ENCODE results near the gene TMEM259.

TMEM259 gene

DNA sequence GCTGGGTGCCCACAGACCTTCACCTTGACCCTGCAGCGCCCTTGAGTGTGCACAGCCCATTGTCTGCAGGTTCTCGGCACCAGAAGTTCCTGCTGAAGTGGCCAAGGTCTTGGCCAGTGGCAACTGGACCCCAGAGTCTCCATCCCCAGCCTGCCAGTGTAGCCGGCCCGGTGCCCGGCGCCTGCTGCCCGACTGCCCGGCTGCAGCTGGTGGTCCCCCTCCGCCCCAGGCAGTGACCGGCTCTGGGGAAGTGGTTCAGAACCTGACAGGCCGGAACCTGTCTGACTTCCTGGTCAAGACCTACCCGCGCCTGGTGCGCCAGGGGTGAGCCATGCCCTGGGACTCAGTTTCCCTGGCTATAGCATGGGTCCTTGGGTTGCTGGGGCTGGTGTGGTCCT is 34.1 kb upstream of the TMEM259 start:
- DNase-seq, result no peak

DNA sequence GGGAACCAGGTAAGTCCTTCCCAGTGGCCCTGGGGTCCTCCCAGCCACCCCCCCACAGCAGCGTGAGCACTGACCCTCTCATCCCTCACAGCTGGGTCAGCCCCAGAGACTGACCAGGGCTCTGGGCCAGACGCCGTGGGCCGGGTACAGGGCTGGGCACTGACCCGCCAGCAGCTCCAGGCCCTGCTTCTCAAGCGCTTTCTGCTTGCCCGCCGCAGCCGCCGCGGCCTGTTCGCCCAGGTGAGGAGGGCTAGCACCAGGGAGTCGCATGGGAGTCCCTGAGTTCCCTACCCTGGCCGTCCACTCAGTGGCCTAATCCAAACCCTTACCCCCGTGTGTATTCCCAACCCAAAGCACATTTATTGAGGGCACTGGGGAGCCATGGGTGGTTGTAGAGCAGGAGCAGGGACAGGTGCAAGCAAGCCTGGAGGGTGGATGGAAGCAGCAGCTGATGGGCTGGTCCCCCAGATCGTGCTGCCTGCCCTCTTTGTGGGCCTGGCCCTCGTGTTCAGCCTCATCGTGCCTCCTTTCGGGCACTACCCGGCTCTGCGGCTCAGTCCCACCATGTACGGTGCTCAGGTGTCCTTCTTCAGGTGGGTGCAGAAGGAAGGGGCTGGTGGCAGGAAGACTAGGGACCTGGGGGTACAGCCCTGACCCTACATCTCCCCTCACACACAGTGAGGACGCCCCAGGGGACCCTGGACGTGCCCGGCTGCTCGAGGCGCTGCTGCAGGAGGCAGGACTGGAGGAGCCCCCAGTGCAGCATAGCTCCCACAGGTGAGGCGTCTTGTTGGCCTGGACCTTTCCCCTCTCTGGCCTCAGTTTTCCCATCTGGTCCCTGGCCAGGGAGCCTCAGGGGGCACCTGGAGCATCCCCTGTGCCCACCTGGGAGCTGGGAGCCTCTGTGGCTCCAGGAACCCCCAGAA is 33.4 kb upstream of the TMEM259 start:
- no peak for DNase-seq

DNA sequence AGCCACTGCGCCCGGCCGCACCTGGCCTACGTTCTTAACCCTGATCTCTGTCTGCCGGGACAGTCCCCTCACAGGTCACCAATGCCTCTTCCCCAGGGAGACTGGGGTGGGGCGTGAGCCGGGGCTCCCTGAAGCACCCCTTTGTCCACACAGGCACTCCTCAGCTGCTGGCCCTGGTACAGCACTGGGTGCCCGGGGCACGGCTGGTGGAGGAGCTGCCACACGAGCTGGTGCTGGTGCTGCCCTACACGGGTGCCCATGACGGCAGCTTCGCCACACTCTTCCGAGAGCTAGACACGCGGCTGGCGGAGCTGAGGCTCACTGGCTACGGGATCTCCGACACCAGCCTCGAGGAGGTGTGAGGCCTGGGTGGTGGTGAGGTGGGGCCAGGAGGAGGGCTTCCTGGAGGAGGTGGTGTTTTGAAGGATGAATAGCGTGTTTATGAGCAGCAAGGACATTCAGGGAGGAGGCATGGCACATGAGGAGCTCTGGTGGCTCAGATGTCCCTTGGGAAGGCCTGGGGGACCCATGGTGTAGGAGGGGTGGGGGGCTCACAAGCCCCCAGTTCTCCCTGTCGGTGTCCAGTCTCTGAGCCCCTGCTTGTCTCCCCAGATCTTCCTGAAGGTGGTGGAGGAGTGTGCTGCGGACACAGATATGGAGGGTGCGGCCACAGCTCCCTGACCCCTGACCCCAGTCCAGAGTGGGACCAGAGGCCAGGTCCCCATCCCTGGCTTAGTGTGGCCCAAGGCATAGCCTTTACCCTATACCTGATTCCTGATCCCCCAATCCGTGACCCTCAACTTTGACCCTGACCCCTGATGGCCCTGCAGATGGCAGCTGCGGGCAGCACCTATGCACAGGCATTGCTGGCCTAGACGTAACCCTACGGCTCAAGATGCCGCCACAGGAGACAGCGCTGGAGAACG is 32.5 kb upstream of the TMEM259 start:
- DNase-seq, result no peak

DNA sequence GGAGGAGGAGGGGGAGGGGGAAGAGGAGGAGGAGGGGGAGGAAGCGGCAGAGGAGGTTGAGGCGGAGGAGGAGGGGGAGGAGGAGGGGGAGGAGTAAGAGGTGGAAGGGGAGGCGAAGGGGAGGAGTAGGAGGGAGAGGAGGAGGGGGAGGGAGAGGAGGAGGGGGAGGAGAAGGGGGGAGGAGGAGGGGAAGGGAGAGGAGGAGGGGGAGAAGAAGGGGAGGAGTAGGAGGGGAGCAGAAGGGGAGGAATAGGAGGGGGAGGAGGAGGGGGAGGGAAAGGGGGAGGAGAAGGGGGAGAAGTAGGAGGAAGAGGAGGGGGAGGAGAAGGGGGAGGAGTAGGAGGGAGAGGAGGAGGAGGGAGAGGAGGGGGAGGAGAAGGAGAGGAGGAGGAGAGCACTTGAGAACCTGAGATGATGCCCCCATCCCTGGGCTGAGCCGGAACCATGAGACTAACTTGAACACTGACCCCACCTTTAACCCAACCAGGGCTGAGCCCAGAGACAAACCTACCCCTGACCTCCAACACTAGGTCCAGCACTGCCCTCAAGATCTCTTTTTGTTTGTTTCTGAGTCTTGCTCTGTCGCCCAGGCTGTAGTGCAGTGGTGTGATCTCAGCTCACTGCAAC is 31.5 kb upstream of the TMEM259 start:
- DNase-seq, result peak; percentile 41

DNA sequence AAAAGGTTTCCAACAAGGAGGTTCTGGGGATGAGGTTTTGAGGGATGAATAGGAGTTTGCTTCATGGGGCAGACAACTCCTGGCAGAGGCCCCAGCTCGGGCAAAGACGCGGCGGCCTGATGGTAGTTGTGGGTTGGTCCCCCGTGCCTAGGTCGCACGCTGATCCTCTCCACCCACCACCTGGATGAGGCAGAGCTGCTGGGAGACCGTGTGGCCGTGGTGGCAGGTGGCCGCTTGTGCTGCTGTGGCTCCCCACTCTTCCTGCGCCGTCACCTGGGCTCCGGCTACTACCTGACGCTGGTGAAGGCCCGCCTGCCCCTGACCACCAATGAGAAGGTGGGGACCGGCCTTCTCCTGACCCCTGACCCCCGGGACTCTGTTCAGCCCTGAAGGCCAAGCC is 30.9 kb upstream of the TMEM259 start:
- no peak for DNase-seq

DNA sequence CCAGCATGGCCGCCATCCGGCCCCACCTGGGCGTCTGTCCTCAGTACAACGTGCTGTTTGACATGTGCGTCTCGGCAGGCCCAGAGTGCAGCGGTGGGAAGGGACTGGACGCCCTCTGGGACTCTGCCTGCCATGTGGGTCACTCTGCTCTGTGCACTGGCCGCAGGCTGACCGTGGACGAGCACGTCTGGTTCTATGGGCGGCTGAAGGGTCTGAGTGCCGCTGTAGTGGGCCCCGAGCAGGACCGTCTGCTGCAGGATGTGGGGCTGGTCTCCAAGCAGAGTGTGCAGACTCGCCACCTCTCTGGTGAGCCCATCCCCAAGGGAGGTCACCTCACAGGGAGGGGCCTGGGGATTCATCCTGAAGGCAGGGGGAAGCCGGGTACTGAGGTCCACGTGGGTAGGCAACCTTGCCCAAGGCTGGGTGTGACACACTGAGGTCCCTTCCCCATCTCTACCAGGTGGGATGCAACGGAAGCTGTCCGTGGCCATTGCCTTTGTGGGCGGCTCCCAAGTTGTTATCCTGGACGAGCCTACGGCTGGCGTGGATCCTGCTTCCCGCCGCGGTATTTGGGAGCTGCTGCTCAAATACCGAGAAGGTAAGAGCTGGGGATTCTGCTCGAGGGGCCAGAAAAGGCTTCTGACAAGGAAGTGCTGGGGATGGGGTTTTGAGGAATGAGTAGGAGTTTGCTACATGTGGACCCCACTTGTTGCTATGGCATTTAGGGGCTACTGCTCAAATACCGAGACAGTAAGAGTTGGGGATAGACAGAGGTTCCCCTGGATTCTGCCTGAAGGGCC is 30.3 kb upstream of the TMEM259 start:
- no peak for DNase-seq

DNA sequence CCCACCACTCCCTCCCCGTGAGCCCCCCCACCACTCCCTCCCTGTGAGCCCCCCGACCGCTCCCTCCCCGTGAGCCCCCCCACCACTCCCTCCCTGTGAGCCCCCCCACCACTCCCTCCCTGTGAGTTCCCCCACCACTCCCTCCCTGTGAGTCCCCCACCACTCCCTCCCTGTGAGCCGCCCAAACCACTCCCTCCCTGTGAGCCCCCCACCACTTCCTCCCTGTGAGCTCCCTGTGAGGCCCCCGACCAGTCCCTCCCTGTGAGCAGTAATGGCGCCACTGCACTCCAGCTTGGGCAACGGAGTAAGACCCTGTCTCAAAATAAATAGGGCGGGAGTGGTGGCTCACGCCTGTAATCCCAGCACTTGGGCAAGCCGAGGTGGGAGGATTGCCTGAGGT is 28.9 kb upstream of the TMEM259 start:
- no peak for DNase-seq

DNA sequence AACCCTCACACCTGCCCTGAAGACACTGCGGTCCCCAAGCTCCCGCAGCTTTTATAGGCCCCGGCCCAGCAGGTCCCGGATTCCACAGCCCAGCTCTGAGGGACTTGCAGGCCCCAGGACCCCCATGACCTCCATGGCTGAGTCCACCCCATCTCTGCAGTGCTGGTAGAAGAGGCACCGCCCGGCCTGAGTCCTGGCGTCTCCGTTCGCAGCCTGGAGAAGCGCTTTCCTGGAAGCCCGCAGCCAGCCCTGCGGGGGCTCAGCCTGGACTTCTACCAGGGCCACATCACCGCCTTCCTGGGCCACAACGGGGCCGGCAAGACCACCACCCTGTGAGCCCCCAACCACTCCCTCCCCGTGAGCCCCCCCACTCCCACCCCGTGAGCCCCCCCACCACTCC is 28.2 kb upstream of the TMEM259 start:
- DNase-seq, result no peak

DNA sequence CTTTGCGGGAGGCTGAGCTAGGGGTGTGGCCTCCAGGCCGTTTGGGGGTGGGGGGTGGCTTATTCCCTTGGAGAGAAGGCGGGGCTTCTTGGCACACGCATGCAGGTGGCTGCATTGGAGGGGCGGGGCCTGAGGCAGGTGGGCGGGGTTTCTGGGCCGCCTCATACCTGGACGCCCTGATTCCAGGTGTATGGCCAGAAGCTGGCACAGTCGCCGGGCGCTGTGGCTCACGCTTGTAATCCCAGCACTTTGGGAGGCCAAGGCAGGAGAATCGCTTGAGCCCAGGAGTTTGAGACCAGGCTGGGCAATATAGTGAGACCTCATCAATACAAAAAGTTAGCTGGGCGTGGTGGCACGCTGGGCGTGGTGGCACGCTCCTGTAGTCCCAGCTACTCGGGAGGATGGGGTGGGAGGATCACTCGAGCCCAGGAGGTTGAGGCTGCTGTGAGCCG is 26.8 kb upstream of the TMEM259 start:
- peak; percentile 3 for DNase-seq

DNA sequence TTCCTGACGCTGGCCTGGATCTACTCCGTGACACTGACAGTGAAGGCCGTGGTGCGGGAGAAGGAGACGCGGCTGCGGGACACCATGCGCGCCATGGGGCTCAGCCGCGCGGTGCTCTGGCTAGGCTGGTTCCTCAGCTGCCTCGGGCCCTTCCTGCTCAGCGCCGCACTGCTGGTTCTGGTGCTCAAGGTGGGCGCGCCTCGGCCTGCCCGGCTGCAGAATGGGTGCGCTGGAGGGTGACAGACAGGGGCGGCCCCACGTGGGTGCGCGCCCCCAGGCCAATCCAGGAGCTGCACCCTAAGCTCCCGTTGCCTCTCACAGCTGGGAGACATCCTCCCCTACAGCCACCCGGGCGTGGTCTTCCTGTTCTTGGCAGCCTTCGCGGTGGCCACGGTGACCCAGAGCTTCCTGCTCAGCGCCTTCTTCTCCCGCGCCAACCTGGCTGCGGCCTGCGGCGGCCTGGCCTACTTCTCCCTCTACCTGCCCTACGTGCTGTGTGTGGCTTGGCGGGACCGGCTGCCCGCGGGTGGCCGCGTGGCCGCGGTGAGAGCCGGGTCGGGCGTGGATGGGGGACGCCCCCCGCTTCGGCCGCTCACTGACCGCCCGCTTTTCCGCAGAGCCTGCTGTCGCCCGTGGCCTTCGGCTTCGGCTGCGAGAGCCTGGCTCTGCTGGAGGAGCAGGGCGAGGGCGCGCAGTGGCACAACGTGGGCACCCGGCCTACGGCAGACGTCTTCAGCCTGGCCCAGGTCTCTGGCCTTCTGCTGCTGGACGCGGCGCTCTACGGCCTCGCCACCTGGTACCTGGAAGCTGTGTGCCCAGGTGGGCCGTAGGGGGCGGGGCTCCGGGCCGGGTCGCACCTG is 26.1 kb upstream of the TMEM259 start:
- peak; percentile 4 for DNase-seq

DNA sequence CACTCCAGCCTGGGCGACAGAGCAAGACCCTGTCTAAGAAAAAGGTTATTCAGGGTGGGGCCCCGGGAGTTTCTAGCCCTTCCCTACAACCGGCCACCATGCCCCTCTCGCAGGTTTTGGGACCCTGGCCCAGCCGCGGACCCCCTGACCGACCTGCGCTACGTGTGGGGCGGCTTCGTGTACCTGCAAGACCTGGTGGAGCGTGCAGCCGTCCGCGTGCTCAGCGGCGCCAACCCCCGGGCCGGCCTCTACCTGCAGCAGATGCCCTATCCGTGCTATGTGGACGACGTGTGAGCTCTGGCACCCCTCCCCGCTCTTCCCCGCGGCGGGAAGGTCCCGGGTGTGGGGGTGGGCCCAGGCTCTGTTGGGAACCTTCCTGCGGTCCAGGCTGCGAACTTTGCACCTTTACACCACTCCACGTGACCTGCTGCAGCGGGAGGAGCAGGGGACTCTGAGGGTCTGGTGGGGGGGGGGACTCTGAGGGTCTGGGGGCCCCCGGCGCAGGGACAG is 25.2 kb upstream of the TMEM259 start:
- no peak for DNase-seq

DNA sequence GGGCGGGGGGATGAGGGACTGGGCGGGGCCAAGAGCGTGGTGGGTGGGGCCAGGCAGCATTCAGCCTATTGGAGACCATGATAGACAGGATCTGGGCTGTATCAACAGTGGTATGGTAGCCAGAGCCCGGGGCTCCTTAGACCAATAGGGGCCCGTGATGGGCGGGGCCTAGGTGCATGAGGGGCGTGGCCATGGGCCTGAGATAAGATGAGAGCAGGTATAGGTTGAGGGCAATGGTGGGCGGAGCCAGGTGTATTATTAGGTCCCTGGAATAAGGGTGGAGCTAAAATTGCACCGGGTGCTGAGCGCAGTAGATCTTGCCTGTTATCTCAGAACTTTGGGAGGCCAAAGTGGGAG is 24.3 kb upstream of the TMEM259 start:
- peak; percentile 47 for DNase-seq

DNA sequence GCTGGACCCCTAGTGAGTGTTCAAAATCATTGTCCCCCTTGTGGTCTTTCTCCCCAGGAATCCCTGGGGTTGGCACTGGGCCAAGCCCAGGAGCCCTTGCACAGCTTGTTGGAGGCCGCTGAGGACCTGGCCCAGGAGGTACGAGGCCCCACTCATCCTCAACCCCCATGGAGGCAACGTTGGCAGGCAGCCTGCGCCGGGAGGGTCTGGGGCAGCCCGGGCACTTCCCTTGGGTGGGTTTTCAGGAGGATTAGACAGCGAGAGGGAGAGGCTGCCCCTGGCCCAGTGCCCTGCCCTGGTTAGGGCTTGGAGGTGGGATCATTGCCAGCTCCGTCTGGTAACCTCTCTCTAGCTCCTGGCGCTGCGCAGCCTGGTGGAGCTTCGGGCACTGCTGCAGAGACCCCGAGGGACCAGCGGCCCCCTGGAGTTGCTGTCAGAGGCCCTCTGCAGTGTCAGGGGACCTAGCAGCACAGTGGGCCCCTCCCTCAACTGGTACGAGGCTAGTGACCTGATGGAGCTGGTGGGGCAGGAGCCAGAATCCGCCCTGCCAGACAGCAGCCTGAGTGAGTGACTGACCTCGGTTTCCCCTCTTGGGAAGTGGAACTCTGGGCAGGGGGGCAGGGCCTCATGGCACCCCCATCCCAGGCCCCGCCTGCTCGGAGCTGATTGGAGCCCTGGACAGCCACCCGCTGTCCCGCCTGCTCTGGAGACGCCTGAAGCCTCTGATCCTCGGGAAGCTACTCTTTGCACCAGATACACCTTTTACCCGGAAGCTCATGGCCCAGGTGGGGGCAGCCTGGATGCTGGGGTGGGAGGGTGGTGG is 22.0 kb upstream of the TMEM259 start:
- no peak for DNase-seq

DNA sequence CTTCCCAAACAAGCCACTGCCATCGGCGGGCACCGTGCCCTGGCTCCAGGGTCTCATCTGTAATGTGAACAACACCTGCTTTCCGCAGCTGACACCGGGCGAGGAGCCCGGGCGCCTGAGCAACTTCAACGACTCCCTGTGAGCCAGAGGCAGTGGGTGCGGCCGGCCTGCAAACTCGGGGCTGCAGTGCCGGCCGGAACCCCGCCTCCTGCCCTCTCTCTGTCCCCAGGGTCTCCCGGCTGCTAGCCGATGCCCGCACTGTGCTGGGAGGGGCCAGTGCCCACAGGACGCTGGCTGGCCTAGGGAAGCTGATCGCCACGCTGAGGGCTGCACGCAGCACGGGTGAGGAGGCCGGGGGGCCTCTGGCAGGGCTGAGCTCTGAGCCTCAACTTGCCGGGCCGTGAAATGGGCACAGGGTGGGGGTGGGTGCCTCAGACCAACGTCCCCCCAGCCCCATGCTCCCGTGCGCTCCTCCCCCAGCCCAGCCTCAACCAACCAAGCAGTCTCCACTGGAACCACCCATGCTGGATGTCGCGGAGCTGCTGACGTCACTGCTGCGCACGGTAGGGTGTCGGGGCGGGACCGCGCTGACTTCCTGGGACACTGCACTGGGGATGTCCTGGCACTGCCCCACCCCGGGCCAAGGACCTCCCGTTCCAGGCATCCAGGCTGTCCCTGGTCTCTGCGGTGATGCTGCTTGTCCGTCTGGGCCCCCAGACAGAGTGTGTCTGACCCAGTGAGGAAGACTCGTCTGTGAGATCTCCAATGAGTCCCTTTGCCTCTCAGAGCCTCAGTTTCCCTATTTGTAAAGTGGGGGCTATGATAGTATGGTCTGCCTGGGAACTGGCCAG is 21.1 kb upstream of the TMEM259 start:
- DNase-seq, result no peak

DNA sequence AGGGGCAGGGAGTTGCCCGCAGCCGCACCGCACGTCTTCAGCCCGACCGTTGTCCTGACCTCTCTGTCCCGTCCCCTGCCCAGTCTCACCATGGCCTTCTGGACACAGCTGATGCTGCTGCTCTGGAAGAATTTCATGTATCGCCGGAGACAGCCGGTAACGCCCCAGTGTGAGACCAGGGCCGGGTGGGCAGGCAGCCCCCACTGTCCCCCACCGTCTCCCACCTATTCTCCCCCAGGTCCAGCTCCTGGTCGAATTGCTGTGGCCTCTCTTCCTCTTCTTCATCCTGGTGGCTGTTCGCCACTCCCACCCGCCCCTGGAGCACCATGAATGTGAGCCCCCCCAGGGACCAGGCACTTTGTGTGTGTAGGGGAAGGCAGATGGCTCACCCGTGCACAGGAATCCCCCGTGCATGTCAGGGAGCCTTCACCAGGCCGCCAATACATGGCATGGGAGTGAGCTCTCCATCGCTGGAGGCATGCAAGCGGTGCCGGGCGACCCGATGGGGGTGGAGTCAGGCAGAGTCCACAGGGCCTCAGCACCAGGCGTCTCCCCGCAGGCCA is 20.4 kb upstream of the TMEM259 start:
- no peak for DNase-seq

DNA sequence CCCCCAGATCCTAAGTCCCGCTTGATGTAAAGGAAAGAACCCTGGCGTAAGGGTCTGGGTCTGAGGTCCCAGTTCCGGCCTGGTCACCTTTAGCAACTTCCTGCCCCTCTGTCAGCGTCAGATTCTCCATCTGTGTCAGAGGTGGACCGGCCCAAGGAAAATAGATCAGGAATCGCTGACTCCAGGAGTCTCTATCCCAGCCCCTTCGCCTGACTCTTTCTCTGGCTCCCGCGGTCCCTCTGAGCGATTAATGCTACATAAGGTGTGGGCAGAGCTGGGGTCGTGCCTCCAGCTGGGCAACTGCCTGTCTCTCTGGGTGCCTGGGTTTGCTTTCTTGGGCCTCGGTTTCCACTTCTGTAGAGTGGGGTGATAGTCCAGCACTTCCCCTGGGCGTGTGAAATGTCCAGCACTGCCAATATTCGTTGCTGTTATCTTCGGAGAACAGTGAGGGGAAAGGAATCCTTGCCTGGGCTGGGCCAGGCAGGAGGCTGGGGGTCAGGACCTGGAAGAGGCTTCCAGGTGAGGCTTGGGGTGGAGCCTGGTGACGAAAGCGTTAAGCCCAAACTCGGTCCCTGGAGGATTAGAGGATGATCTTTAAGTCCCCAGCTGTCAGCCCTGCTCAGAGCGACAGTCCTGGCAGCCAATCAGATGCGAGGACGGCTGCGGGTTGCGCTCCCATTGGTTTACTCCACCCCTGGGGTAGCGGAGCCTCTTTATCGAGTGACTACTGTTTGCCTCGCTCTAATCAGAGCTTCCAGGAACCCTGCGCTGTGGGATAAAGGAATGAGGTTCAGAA is 19.8 kb upstream of the TMEM259 start:
- peak; percentile 93 for DNase-seq

DNA sequence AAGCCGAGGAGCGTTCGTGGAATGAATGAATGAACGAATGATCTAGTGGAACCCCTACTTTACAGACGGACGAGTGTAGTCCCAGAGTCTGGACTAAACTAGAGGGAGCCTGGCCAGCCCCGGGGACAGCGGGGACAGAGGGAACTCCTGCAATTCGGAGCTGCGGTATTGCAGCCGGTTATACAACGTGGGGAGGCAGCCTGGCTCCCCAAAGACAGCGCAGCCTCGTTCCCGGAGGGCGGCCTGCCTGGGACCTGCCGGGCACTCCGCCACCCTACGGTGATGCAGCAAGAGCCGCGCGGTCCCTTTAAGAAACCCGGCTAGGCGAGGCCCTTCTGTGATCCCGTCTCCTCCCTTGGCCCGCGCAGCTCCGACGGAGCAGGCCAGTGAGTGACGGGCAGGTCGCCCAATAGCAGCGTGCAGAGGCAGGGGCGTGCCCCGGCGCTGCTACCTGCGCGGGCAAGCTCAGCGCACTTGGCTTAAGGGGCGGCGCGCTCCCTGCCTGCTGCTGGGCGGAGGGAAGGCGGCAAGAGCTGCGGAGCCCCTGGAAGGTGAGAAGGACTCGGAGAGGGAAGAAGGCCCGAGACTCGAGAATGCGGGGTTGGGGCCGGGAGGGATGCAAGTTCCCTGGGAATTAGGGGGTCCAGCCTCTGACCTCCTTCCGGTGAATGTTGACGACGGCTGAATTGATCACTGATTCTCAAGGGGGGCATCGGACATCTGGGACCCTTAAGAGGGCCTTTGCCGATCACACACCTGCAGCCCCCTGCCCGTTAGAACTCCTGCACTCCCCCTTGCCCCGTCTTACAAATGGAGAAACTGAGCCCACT is 18.9 kb upstream of the TMEM259 start, which contains the start of gene ABCA7:
ABCA7 (plus strand) TSS at position 462 of the 830 bp plus-strand sequence. CDS start 1,255 bp downstream, outside the sequence.
- DNase-seq, result peak; percentile 99
